ENCODE measurements around the gene ROS1.

Gene ROS1

GRCh38 chr6:117459204-117459944 lies 33.6 kb upstream of the ROS1 start:
- Histone ChIP-seq H3K27me3 (ENCODE audit: control insufficient read depth in 5 of 5, insufficient read depth in 4 of 5, low read length in 5 of 5) (no peaks in the 10 kb centered on the region), H3K36me3 (ENCODE audit: control insufficient read depth in 5 of 5, insufficient read depth in 5 of 5, low read length in 5 of 5) (no peaks in the 10 kb centered on the region), H3K9ac (ENCODE audit: low read length in 5 of 5) (no peak overlapping the region), H3K27ac (ENCODE audit: low read depth, low read length) (no peak overlapping the region), H3K9me3 (ENCODE audit: control insufficient read depth in 5 of 5, low read length in 5 of 5) (no peaks in the 10 kb centered on the region), H3K4me3 (ENCODE audit: low read depth in 1 of 5, low read length in 5 of 5) (no peak overlapping the region), H3K4me1 (ENCODE audit: control insufficient read depth in 5 of 5, insufficient read depth in 5 of 5, low read length in 5 of 5) (no peaks in the 10 kb centered on the region)

DNA sequence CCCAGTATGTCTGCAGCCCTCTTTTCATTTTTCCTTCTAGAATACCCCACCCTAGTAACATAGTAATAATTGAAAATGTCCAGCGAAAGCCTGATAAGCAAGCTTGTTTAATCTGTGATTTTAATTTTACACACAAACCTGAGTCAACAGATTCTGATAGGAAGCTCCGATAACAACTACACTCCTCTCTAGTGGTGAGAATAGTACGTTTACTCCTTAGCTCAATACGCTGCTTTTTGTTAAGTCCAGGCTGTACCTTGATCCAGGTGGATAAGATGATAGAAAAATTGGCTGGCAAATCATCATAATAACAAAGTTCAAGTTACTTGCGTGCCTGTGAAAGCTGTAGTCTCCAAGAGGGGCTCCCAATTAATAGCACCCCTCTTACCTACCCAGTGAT lies 31.3 kb upstream of the ROS1 start:
- H3K27ac ChIP-seq (ENCODE audit: low read depth, low read length), result no peak overlapping the region
- no peak overlapping the region for H3K9ac ChIP-seq (ENCODE audit: low read length in 5 of 5)
- no peaks in the 10 kb centered on the region for H3K27me3 ChIP-seq (ENCODE audit: control insufficient read depth in 5 of 5, insufficient read depth in 4 of 5, low read length in 5 of 5)
- H3K9me3 ChIP-seq (ENCODE audit: control insufficient read depth in 5 of 5, low read length in 5 of 5), result no peaks in the 10 kb centered on the region
- H3K4me3 ChIP-seq (ENCODE audit: low read depth in 1 of 5, low read length in 5 of 5), result no peak overlapping the region
- H3K36me3 ChIP-seq (ENCODE audit: control insufficient read depth in 5 of 5, insufficient read depth in 5 of 5, low read length in 5 of 5), result no peaks in the 10 kb centered on the region
- peaks cover 0 to under 1% (median 0%) of the 10 kb centered on the region in 5 donors for H3K4me1 ChIP-seq (ENCODE audit: control insufficient read depth in 5 of 5, insufficient read depth in 5 of 5, low read length in 5 of 5)

- Histone ChIP-seq H3K9me3 (ENCODE audit: control insufficient read depth in 5 of 5, low read length in 5 of 5) (no peaks in the 10 kb centered on the region), H3K27ac (ENCODE audit: low read depth, low read length) (no peak overlapping the region), H3K4me1 (ENCODE audit: control insufficient read depth in 5 of 5, insufficient read depth in 5 of 5, low read length in 5 of 5) (peaks cover 0 to 7% (median 2%) of the 10 kb centered on the region in 5 donors), H3K36me3 (ENCODE audit: control insufficient read depth in 5 of 5, insufficient read depth in 5 of 5, low read length in 5 of 5) (no peaks in the 10 kb centered on the region), H3K4me3 (ENCODE audit: low read depth in 1 of 5, low read length in 5 of 5) (no peak overlapping the region), H3K9ac (ENCODE audit: low read length in 5 of 5) (no peak overlapping the region), H3K27me3 (ENCODE audit: control insufficient read depth in 5 of 5, insufficient read depth in 4 of 5, low read length in 5 of 5) (no peaks in the 10 kb centered on the region)
Measured at GRCh38 chr6:117456250-117456649, 30.5 kb upstream of the ROS1 start.

DNA sequence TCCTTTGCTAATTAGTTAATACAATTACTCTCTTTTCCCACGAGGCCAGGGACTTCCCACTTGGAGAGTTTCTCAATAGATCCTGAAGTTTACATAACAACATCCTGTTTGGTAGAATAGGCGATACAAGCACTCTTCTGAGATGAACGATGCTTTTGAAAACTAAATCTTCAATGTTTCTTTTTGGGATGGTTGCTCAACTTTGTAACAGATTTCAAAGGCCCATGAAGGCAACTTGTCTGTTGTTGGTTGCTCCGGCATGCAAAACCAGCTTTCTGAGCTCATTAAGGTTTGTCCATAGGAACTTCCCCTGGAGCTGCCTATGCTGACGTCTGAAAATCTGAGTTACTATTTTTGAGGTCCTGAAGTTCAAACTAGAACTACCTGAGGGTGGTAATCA lies 25.9 kb upstream of the ROS1 start:
- no peak overlapping the region for H3K9ac ChIP-seq (ENCODE audit: low read length in 5 of 5)

DNA sequence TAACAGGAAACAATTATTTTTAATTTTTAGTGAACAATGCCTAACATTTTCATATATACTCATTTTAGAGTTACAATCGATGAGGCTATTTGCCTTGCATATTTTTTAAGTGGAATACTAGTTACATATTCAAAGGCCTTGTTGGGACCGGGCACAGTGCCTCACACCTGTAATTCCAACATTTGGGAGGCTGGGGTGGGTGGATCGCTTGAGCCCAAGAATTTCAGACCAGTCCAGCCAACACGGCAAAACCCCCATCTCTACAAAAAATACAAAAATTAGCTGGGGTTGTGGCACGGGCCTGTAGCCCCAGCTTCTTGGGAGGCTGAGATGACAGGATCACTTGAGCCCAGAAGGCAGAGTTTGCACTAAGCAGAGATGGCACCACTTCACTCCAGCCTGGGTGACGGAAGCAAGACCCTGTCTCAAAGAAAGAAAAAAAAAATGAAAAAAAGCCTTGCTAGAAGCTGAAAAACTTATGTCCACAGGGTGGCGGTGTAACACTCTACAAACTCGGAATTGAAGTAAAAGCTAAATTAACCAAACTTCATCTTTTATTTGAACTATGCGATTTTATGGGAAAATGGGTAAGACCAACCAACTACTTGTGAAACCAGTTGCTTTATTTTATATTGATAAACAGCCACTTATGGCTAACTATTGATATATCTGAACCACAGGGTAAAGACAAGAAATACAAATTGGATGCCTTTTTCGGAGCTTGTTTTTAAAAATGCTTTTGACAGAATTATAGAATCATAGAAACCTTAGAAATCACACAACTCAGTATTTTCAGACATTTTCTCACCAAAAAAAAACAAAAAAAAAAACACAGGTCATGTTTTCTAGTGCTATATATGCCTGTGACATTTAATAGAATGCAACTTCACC lies 24.1 kb upstream of the ROS1 start:
- Histone ChIP-seq H3K27me3 (ENCODE audit: control insufficient read depth in 5 of 5, insufficient read depth in 4 of 5, low read length in 5 of 5) (peaks cover 0 to 5% (median 4%) of the 10 kb centered on the region in 5 donors), H3K4me1 (ENCODE audit: control insufficient read depth in 5 of 5, insufficient read depth in 5 of 5, low read length in 5 of 5) (peaks cover 0 to 7% (median 3%) of the 10 kb centered on the region in 5 donors), H3K36me3 (ENCODE audit: control insufficient read depth in 5 of 5, insufficient read depth in 5 of 5, low read length in 5 of 5) (no peaks in the 10 kb centered on the region), H3K9me3 (ENCODE audit: control insufficient read depth in 5 of 5, low read length in 5 of 5) (no peaks in the 10 kb centered on the region), H3K9ac (ENCODE audit: low read length in 5 of 5) (no peak overlapping the region), H3K4me3 (ENCODE audit: low read depth in 1 of 5, low read length in 5 of 5) (no peak overlapping the region), H3K27ac (ENCODE audit: low read depth, low read length) (no peak overlapping the region)

More for the DNA sequence above, 25.9 kb upstream of the ROS1 start:
- Histone ChIP-seq H3K36me3 (ENCODE audit: control insufficient read depth in 5 of 5, insufficient read depth in 5 of 5, low read length in 5 of 5) (no peaks in the 10 kb centered on the region), H3K9me3 (ENCODE audit: control insufficient read depth in 5 of 5, low read length in 5 of 5) (no peaks in the 10 kb centered on the region), H3K4me3 (ENCODE audit: low read depth in 1 of 5, low read length in 5 of 5) (no peak overlapping the region), H3K4me1 (ENCODE audit: control insufficient read depth in 5 of 5, insufficient read depth in 5 of 5, low read length in 5 of 5) (peaks cover 0 to 7% (median 2%) of the 10 kb centered on the region in 5 donors), H3K27me3 (ENCODE audit: control insufficient read depth in 5 of 5, insufficient read depth in 4 of 5, low read length in 5 of 5) (peaks cover 0 to 5% (median 4%) of the 10 kb centered on the region in 5 donors), H3K27ac (ENCODE audit: low read depth, low read length) (no peak overlapping the region)

DNA sequence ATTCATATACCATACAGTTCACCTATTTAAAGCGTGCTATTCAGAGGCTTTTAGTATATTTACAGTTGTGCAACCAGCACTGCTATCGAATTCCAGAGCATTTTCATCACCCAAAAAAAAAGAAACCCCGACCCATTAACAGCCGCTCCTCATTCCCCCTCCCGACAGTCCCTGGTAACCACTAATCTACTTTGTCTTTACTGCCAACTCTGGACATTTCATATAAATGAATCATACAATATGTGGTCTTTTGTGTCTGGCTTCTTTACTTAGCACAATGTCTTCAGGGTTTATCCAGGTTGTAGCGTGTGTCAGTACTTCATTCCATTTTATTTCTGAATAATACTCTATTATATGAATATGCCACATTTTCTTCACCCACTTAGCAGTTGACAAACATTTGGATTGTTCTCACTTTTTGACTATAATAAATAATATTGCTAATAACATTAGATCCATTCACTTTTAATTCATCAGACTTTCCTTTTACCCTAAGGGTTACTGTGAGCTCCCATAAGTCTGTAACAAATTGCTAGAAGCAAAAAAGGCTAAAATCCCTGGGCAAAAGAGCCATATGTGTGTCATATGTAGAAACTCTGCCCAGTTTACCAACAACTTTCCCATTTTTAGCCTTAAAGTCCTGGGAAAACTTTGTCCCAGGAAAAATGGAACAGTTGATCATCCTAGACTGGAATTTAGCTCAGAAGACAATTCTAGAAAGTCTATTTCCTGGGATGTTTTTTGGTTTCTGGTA lies 23.2 kb upstream of the ROS1 start:
- Histone ChIP-seq H3K27me3 (ENCODE audit: control insufficient read depth in 5 of 5, insufficient read depth in 4 of 5, low read length in 5 of 5) (peaks cover 0 to 5% (median 4%) of the 10 kb centered on the region in 5 donors), H3K4me3 (ENCODE audit: low read depth in 1 of 5, low read length in 5 of 5) (no peak overlapping the region), H3K4me1 (ENCODE audit: control insufficient read depth in 5 of 5, insufficient read depth in 5 of 5, low read length in 5 of 5) (peaks cover 0 to 7% (median 6%) of the 10 kb centered on the region in 5 donors), H3K9ac (ENCODE audit: low read length in 5 of 5) (no peak overlapping the region), H3K9me3 (ENCODE audit: control insufficient read depth in 5 of 5, low read length in 5 of 5) (no peaks in the 10 kb centered on the region), H3K36me3 (ENCODE audit: control insufficient read depth in 5 of 5, insufficient read depth in 5 of 5, low read length in 5 of 5) (no peaks in the 10 kb centered on the region), H3K27ac (ENCODE audit: low read depth, low read length) (no peak overlapping the region)

GRCh38 chr6:117448011-117448410 lies 22.3 kb upstream of the ROS1 start:
- no peaks in the 10 kb centered on the region for H3K9me3 ChIP-seq (ENCODE audit: control insufficient read depth in 5 of 5, low read length in 5 of 5)
- peaks cover 0 to 7% (median 6%) of the 10 kb centered on the region in 5 donors for H3K4me1 ChIP-seq (ENCODE audit: control insufficient read depth in 5 of 5, insufficient read depth in 5 of 5, low read length in 5 of 5)
- H3K4me3 ChIP-seq (ENCODE audit: low read depth in 1 of 5, low read length in 5 of 5), result no peak overlapping the region
- no peak overlapping the region for H3K27ac ChIP-seq (ENCODE audit: low read depth, low read length)
- H3K36me3 ChIP-seq (ENCODE audit: control insufficient read depth in 5 of 5, insufficient read depth in 5 of 5, low read length in 5 of 5), result no peaks in the 10 kb centered on the region
- peaks cover 0 to 5% (median 4%) of the 10 kb centered on the region in 5 donors for H3K27me3 ChIP-seq (ENCODE audit: control insufficient read depth in 5 of 5, insufficient read depth in 4 of 5, low read length in 5 of 5)
- no peak overlapping the region for H3K9ac ChIP-seq (ENCODE audit: low read length in 5 of 5)

GRCh38 chr6:117446861-117447260 lies 21.1 kb upstream of the ROS1 start:
- Histone ChIP-seq H3K4me3 (ENCODE audit: low read depth in 1 of 5, low read length in 5 of 5) (no peak overlapping the region), H3K4me1 (ENCODE audit: control insufficient read depth in 5 of 5, insufficient read depth in 5 of 5, low read length in 5 of 5) (peaks cover 0 to 9% (median 5%) of the 10 kb centered on the region in 5 donors), H3K9me3 (ENCODE audit: control insufficient read depth in 5 of 5, low read length in 5 of 5) (no peaks in the 10 kb centered on the region), H3K27me3 (ENCODE audit: control insufficient read depth in 5 of 5, insufficient read depth in 4 of 5, low read length in 5 of 5) (peaks cover 0 to 5% (median 4%) of the 10 kb centered on the region in 5 donors), H3K36me3 (ENCODE audit: control insufficient read depth in 5 of 5, insufficient read depth in 5 of 5, low read length in 5 of 5) (no peaks in the 10 kb centered on the region), H3K27ac (ENCODE audit: low read depth, low read length) (no peak overlapping the region), H3K9ac (ENCODE audit: low read length in 5 of 5) (no peak overlapping the region)

GRCh38 chr6:117444600-117444999 lies 18.9 kb upstream of the ROS1 start:
- peaks cover 0 to 10% (median 0%) of the 10 kb centered on the region in 5 donors for H3K4me1 ChIP-seq (ENCODE audit: control insufficient read depth in 5 of 5, insufficient read depth in 5 of 5, low read length in 5 of 5)
- H3K4me3 ChIP-seq (ENCODE audit: low read depth in 1 of 5, low read length in 5 of 5), result no peak overlapping the region
- H3K36me3 ChIP-seq (ENCODE audit: control insufficient read depth in 5 of 5, insufficient read depth in 5 of 5, low read length in 5 of 5), result no peaks in the 10 kb centered on the region
- H3K9me3 ChIP-seq (ENCODE audit: control insufficient read depth in 5 of 5, low read length in 5 of 5), result no peaks in the 10 kb centered on the region
- H3K27me3 ChIP-seq (ENCODE audit: control insufficient read depth in 5 of 5, insufficient read depth in 4 of 5, low read length in 5 of 5), result peaks cover 0 to 5% (median 4%) of the 10 kb centered on the region in 5 donors
- H3K9ac ChIP-seq (ENCODE audit: low read length in 5 of 5), result no peak overlapping the region
- no peak overlapping the region for H3K27ac ChIP-seq (ENCODE audit: low read depth, low read length)

Data from subcutaneous abdominal adipose tissue (tissue), 5 donors.